ENCODE results near the gene UBXN4.

The UBXN4 gene

DNA sequence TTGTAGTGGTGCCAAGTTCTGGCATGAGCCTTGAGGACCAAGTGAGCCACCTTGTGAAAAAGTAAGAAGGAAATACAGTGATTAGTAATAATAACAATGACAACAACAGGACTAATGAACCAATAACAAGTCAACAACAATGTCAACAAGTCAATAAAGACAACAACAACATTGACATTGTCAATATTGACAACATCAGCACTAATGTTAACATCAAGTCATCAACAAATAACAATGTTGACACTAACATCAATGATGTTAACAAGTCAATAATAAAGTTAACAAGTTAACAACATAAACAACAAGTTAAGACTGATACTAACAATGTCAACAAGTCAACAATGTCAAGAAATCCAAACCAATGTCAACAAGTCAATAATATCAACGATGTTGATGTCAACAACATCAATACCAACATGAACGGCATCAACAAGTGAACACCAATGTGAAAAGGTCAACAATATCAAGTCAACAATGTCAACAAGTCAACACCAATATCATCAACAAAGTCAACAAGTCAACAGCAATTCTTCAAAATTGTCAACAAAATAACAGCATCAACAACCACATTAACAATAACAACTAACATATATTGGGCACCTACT lies 71.4 kb downstream of the UBXN4 start:
- DNase-seq, result no peak

- no peak for DNase-seq
Measured at GRCh38 chr2:135815269-135815668, 73.6 kb downstream of the UBXN4 start.

DNA sequence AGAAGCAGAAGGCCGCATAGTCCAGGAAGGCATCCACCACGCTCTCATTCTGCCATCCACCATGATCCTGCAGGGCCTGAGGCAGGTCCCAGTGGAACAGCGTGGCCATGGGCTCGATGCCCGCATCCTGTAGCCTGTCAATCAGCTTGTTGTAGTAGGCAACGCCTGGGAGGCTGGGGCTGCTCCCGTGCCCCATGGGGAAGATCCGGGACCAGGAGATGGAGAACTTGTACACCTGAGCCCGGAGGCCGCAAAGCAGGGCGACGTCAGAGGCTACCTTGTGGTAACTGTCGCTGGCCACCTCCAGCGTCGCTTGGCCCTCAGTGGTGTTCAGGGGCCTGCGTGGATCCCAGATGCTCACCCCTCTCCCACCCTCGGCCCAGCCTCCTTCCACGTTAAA lies 75.8 kb downstream of the UBXN4 start:
- no peak for DNase-seq

DNA sequence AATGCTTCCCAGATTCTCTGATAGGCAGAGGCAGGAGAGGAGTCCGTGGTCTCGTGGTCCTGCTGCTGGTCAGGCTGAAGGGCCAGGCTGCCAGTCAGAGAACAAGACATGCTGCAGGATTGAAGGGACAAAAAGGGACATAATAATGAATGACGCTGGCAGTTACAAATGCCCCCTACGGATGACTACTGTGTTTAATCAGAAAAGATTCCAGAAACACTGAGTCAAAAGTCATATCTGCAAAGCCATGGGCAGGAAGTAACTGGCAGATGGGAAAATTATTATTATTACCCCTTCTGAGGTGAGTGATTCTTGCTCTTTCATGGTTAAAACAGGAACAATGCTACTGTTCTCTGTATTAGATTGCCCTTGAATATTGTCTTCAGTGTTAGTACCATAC lies 76.3 kb downstream of the UBXN4 start:
- no peak for DNase-seq

GRCh38 chr2:135818937-135819610 lies 77.4 kb downstream of the UBXN4 start:
- peak; percentile 27 for DNase-seq

DNA sequence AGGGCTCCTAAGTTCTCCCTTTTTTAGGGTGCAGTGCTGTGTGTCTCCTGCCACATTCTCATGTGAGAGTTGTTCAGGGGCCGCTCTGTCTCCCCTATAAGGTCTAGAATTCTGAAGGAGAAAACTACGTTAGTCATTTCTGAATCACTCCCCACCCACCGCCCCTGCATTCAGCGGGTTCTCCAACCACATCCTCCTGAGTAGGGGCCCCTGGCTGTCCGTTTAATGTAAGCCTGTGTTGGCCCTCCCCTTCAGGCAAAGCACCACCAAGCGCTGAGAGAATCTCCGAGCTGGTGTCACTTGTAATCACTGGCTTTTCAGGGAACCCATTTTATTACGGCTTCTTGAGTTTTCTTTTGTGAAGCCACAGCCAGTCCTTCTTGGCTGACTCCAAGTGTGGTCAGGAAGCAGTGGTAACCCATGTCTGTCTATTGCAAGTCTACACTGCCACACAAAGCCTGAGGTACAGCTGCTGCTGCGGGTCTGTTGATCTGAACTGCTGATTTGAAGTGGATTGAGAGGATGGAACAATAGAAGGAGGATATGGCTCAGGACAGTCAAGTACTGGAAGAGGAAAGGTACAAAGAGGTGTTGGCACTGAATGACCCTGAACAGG lies 78.5 kb downstream of the UBXN4 start:
- DNase-seq, result no peak

DNA sequence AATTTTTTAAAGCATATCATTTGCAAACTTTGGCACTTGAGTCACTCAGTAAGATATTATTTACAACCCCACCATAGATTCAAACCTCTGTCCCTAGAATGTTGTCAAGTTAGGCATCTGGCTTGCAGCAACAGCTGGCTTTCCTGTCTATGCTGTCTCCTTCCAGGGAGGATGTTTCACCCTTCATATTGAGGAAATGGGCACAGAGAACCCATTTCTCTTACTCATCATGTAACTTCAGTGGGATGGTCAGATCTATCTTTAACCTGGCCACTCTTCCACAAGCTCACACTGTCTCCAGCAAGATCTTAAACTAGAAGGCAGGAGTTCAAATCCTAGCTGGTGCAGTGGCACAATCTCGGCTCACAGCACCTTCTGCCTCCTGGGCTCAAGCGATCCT lies 79.5 kb downstream of the UBXN4 start:
- no peak for DNase-seq

- no peak for DNase-seq
Measured at GRCh38 chr2:135822855-135823254, 81.2 kb downstream of the UBXN4 start.

DNA sequence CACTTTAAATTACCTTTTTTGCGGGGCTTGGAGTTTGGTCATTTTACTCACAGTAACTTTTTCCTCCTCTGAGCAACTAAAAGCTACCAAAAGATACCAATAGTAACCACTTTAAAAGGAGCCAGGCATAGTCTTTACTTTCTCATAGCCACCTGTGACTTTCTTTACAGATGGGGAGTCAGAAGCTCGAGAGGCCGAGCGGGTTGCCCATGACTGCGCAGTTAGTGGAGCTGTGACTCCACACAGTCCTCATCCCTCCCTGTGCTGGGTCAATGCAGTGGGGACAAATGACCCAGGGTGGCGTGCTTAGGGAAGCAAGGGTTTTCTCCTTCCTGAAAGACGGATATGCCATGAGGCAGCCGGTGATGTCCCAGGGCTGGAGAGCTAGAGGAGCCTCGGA lies 83.5 kb downstream of the UBXN4 start:
- no peak for DNase-seq

DNA sequence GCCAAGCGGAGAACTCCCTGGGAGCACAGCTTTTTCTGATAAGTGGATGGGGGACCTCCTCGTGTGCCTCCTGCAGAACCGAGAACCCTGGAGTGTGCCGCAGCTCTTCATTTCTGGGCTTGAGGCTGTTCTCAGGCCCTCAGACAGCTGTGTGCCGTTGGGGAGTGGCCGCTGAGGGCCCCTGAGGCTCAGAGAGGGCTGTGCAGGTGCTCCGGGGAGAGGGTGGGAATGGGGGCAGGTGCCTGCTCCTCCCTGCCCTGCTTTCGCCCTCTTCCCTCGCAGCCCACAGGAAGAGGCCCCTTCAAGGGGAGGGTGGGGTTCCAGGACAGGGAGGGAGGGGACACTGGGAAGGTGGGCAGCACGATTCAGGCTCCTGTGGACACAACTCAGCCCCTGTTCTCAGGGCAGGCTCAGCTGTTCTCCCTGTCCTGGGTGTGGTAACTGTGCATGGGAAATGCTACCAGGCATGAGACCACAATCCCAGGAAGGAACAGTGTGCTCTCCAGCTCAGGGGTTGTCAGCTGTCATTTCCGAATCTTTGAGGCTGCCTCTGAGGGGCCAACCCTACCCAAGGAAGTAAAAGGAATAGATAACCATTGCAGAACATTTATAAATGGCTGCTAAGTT lies 84.0 kb downstream of the UBXN4 start:
- no peak for DNase-seq

DNA sequence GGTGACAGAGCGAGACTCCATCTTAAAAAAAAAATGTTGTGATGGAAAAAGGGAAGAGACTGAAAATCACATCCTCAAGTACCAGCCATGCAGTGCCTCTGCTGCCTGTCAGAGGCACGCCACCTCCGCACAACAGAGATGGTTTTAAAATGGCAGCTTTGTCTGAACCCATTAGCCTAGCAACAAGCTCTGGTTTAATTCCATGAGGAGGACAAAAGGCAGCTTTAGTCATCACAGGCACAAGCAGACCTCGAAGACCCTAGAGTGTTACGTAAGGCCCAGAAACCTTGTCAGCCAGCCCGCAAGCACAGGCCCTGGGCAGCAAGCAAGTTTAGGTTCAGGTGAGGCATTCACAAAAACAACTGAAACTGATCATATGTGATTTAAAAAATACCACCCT lies 84.9 kb downstream of the UBXN4 start:
- no peak for DNase-seq

DNA sequence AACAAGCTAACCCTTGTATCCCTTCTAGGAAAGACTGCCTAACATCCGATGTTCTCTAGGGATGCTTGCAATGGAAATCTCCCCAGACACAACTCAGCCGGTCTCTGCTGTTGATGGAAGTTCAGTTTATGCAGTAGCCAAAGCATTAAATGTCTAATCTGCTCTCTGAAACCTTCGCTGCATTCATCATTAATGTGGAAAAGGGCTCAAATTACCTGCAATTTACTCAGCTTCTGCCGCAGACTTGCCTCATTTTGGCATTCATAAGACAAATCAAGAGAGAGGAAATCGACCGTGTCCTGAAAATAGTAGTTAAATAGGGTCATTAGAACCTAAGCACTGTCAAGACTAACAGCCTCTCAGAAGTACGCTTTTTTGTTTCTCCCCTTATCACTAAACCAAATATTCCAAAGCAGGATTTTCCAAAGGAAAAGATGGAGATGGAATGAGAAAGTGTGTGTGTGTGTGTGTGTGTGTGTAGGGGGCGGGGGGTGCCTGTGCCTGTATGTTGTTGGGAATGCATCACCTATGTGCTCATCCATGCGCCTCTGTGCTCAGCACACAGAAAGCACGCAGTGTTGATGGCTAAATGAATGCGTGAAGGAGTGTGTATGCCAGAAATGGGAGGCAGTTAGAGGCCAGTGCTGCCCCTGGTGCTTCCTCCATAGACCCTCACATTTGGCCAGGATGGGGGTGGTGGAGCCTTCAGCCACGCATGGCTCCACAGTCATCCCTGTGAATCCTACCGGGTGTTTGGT lies 87.9 kb downstream of the UBXN4 start:
- no peak for DNase-seq

GRCh38 chr2:135831180-135831812 lies 89.6 kb downstream of the UBXN4 start:
- no peak for DNase-seq

DNA sequence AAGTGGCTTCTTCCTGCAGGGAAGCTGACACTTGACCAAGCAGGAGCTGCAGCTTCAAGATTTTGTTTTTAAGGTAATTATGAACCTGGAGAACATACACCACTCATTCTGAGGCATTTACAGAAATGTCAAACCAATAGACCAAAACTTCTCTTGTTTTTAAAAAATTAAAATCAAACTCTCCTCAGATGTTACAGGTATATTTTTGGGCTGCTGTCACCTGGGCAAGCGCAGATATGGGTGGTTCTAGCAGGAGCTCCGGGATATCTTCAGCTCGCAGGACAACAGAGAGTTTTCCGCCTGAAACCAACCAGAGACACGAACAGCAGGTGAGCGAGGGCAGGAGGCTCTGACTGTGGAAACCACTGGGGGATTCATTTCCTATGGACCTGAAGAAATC lies 91.2 kb downstream of the UBXN4 start:
- no peak for DNase-seq

Measured in HCEC 1CT (cell line).